HG03521 (cell line): ENCODE measurements around the gene CORO2B.
"Not testable (repeated sequence)": the region's sequence is repeated elsewhere in the genome, so short reads cannot be mapped to it uniquely, and the experiment has no call there.

Experiments
- ATAC-seq: cut with Tn5 transposase; IDR thresholded peaks from one replicate; pipeline ENCODE4 v1.9.1; 2021; ENCODE audit warnings: mild to moderate bottlenecking, moderate library complexity; ENCODE audit not compliant: unreplicated experiment

The CORO2B gene

DNA sequence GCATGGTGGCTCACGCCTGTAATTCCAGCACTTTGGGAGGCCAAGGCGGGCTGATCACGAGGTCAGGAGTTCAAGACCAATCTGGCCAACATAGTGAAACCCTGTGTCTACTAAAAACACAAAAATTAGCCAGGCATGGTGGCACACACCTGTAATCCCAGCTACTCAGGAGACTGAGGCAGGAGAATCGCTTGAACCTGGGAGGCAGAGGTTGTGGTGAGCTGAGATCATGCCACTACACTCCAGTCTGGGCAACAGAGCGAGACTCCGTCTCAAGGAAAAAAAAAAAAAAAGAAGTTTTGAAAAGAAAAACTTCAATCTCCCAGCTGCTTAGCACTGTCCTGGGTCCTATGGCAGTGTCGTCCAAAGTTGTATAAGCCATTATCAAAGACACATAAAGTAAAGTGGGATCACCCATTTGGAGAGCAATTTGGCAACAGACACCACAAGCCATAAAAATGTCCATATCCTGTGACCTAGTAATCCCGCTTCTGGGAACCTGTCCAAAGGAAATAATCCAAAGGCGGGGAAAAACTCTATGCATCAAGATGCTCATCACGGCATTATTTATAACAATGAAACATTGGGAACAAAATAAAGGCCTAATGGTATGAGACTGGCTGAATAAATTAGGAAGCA lies 26.2 kb downstream of the CORO2B start:
- ATAC-seq, result not testable (repeated sequence)

GRCh38 chr15:68606375-68606774 lies 27.6 kb downstream of the CORO2B start:
- ATAC-seq, result no peak

- no peak for ATAC-seq
Measured at GRCh38 chr15:68608206-68608843, 29.5 kb downstream of the CORO2B start.

DNA sequence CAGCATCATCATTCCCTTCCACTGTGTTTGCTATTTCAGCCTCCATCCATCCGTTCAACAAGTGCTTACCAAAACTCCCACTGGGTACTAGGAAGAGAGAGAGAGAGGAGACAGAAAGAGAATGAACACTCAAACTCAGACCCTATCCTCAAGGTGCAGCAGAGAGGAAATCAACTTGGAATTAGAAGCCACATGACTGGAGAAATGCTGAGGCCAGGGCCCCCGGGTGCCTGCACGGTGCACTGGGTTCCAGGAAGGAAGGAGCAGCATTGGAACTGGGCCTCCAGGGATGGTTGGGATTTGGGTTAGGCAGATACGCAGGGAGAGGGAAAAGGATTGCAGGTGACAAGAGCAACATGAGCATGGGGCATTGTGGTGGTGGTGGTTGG lies 30.0 kb downstream of the CORO2B start:
- ATAC-seq, result no peak

DNA sequence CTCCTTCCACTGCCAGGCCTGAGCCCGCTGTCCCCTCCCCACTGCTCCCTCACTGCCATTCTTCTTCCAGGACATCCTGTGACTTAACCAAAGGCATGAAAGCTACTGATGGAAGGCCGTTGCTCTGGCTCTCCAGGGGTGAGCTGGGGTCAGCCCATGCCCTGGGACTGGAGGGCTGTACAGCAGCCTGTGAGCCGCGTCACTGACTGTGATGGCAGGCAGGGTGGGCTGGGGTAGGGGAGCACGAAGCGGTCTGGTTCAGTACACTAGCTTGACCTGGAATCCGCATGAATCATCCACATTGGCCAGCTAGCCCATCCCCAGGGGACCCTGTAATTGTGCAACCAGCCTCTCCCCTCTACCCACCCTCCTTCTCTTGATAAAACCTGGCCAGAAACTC lies 30.8 kb downstream of the CORO2B start:
- ATAC-seq, result no peak

DNA sequence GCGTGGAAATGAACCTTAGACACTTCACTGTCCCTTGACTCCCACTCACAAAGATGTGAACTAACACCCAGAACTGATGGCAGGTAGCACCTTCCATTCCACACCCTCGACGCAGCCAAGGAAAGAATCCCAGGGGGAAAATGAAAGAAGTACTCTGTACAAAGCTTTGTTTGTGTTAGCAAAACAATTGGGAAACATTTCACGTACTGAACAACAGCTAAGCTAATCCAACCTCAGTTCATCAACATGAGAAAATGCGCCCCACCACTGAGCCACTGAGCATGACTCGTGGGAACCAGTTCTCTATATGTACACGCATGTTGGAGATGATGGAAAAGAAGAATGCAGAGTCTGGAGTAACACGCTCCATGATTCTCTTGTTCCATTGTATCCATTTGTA lies 32.0 kb downstream of the CORO2B start:
- no peak for ATAC-seq

- no peak for ATAC-seq
Measured at GRCh38 chr15:68612503-68612902, 33.7 kb downstream of the CORO2B start.

- no peak for ATAC-seq
Measured at GRCh38 chr15:68612979-68613740, 34.4 kb downstream of the CORO2B start.

DNA sequence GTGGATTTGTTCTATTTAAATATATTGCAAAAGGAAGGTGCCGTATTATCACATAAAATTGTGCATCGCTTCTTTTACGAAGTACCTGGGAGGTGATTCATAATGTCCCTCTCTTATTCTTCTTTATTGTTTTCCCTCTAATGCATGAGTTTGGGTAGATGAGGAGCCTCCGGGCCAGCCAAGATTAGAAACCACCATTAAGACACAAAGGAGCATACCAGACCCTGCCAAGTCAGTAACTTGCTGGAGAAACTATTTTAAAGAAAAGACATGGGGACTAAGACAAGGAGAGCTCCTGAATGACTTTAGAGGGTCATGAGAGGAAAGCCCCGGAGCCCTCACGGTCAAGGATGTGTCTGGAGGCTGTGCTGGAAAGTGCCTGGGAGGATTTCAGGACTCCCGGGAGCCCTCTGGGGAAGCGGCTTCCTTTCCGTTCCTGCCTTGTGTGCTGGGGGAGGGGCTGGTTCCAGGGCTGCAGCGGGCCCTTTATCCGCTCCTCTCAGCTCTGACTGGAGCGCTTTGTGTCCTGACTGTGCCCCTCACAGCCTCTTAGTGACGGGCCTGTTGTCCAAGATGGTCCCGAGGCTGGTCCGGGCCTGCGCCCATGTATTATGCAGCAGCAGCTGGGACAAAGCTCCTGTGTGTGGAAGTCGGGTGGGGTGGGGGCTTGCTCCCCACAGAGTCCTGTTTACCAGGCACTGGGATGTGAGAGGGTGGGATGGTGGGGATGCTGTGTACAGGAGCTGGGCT lies 35.7 kb downstream of the CORO2B start:
- no peak for ATAC-seq

- ATAC-seq, result no peak
Measured at GRCh38 chr15:68615301-68615700, 36.5 kb downstream of the CORO2B start.

GRCh38 chr15:68615811-68616210 lies 37.0 kb downstream of the CORO2B start:
- ATAC-seq, result no peak

- ATAC-seq, result no peak
Measured at GRCh38 chr15:68616397-68616796, 37.6 kb downstream of the CORO2B start.

DNA sequence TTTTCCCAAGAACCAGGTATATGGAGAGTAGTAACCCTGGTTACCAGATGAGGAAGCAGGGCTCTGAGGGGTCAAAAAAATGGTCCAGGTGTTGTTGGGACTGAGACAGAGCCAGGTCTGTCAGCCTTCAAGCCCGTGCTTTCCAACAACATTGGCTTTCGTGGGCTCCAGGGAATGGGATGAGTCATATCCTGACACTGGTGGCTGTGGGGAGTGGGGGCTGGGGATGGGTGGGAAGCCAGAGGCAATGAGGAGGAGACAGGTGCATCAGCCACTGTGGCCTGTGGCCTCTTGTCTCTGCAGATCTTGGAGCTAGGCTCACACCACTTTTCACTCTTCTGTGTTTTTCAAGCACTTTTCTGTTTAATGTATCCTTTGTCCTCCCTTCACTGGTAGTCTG lies 38.2 kb downstream of the CORO2B start:
- ATAC-seq, result no peak

- ATAC-seq, result no peak
Measured at GRCh38 chr15:68617777-68618176, 39.0 kb downstream of the CORO2B start.

- no peak for ATAC-seq
Measured at GRCh38 chr15:68618394-68618793, 39.6 kb downstream of the CORO2B start.

DNA sequence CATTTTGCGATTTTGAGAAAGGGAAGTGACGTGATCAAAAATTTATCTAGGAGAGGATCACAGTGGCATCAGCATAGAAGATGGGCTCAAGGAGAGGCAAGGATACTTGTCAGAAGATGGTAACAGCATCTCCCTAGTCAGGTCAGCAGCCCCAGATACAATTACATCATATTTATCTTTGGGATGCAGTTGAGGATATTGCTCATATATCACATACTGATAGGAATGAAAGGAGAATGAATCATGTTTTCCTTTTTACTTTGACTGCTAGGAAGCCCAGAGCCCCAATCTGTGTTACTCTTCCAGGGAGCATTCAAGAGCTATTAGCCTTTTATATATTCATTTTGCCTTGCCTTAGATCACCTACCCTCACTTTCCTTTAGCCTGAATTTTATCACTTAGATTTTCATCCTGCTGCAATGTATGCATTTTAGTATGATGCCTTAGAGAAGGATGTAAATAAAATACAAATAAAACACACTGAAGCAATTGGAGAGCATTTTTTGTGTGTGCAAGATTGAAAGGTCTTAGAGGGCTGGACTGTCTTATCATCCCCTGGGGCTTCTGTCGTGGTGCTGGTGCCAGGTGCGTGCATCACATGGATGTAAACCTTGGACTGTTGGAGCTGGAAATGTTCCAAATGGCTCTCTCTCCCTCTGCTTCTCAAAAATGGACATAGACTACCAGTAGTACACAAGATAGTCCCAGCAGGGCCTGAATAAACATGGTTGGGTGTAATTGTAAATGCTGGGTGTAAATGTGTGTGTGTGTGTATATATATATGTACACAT lies 40.3 kb downstream of the CORO2B start:
- ATAC-seq, result no peak

DNA sequence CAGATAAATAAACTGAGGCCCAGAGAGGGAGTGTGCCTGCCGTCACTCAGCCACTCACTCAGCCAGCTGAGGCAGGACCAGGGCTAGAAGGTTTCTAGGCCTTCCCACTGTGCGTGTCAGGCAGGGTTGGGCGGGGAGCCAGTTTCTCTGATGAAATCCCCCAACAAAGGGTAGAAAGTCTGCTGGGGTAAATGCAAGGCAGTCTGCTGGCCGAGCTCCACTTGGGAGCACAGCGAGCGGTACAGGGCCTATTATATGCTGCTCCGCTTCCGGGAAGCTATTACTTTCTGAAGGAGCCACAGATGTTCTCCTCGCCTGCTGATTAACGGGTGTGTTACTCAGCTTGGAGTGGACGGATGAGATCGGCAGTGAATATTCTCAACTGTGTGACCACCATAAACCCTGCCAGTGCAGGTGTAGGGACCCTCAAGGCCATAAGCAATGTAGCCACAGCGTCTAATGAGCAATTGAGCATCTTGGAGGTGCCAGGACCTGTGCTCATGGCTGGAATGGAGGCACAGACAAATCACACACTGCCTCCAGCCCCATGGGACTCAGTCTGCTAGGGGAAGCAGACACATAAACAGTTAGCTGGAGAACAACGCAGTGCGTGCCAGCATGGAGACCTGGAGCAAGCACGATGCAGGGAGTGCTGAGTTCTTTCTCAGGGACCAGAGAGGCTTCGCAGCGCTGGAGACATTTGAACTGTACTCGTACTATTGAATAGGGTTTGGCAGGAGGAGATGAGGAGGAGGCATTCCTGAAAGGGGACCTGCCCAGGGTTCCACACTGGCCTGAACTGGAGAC lies 42.1 kb downstream of the CORO2B start:
- ATAC-seq, result no peak

- no peak for ATAC-seq
Measured at GRCh38 chr15:68621535-68621934, 42.7 kb downstream of the CORO2B start.

DNA sequence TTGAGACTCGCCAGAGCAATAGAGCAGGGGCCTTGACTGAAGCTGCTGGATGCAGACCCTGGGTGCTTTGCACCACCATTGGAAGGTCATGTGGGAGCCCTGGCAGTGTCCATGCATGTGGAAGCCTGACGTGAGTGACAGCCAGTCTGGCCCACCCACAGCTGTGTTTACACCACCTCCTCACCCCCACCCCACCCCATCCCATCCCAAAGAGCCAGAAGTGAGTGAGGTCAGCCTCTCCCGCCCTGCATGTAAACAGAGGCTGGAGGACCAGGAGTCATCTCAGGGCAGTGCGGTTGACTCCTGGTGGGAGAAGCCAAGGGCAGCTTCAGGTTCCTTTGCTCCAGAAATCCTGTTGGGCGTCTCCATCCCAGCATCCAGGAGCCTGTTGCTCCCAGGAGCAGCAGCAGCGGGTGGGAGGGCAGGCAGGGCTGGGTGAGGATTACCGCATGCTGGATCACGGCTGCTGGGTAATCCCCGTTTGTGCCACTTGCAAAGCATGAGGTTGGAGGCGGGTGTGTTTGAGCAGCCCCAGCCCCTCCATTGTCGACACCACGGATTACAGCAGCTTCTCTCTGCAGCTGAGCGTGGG lies 44.6 kb downstream of the CORO2B start:
- no peak for ATAC-seq
